ENCODE measurements around the gene MCEMP1.

The MCEMP1 gene

DNA sequence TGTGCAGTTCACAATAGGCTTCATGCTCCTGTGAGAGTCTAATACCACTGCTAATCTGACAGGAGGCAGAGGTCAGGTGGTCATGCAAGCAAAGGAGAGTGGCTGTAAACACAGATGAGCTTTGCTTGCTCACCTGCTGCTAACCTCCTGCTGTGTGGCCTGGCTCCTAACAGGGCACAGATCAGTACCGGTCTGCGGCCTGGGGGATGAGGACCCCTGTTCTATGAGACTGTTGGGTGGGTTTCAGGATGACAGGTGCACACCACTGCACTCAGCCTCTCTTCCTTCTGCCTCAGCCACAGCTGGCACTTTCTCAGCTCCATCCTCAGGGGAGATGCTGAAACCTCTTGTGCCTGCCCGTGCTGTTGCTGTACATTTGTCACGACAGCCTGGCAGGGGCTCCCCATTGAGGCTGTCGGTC is 45.4 kb downstream of the MCEMP1 start:
- TF ChIP-seq CEBPB (IDR thresholded peaks at IDR 0.05): no peak

DNA sequence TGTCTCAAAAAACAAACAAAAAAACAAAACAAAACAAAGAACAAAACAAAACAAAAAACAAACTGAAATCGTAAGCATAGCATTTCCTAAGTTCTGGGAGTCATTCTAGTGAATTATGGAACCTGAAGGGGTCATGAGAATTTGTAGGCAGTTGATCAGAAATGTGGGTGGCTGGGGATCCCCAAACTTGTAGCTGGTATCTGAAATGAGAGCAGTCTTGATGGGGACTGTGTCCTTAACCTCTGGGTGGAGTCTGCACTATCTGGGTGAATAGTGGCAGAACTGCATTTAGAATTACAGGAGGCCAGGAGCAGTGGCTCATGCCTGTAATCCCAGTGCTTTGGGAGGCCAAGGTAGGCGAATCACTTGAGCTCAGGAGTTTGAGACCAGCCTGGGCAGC is 48.9 kb downstream of the MCEMP1 start:
- TF ChIP-seq EGR1 (IDR thresholded peaks at IDR 0.05) (no peak), REST (IDR thresholded peaks at IDR 0.05; ENCODE audit: low read depth) (no peak), NFIC (IDR thresholded peaks at IDR 0.05) (no peak), USF1 (IDR thresholded peaks at IDR 0.05) (no peak), TAF1 (IDR thresholded peaks at IDR 0.05; ENCODE audit: low read depth) (no peak), EP300 (IDR thresholded peaks at IDR 0.05; ENCODE audit: borderline replicate concordance) (no peak), ZBTB7A (IDR thresholded peaks at IDR 0.05; ENCODE audit: low read depth) (no peak), TCF12 (IDR thresholded peaks at IDR 0.05; ENCODE audit: low read depth) (no peak), TEAD4 (IDR thresholded peaks at IDR 0.05) (no peak), CREB1 (IDR thresholded peaks at IDR 0.05; ENCODE audit: low read depth) (no peak), YY1 (IDR thresholded peaks at IDR 0.05; ENCODE audit: low read depth) (no peak)
- TF ChIP-seq, protein P1, sequence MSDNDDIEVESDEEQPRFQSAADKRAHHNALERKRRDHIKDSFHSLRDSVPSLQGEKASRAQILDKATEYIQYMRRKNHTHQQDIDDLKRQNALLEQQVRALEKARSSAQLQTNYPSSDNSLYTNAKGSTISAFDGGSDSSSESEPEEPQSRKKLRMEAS (IDR thresholded peaks at IDR 0.05): no peak

- TF ChIP-seq EGR1 (IDR thresholded peaks at IDR 0.05) (no peak), RAD21 (IDR thresholded peaks at IDR 0.05; ENCODE audit: low read depth) (no peak), ZBTB7A (IDR thresholded peaks at IDR 0.05; ENCODE audit: low read depth) (no peak), TCF12 (IDR thresholded peaks at IDR 0.05; ENCODE audit: low read depth) (no peak), TAF1 (IDR thresholded peaks at IDR 0.05; ENCODE audit: low read depth) (no peak)
- TF ChIP-seq, protein P1 (IDR thresholded peaks at IDR 0.05): no peak
Measured at GRCh38 chr19:7729211-7729610, 52.3 kb downstream of the MCEMP1 start.
